Cardiac muscle cell (in vitro differentiated cells and primary cell): ENCODE measurements around the gene GRAMD2B. TPM values are rescaled to one million over a fixed set of nuclear protein-coding genes. Genes with fewer than 3 reads are reported as not detected.

Experiments
- DNase-seq, 2 donors: peaks; one replicate each; pipeline versions ENCODE4 v3.0.0 to v3.0.0-alpha.2; 2010 to 2017; ENCODE audit warnings: low read depth in 1 of 2, low spot score in 1 of 2
- H3K27ac ChIP-seq: fragments of 200-600 bp; sonication (generic); 2 replicates; pipeline ENCODE4 v1.5.1; 2016
- H3K27me3 ChIP-seq: fragments of 200-600 bp; sonication (generic); 2 replicates; pipeline ENCODE4 v1.6.0; 2016; ENCODE audit warnings: control low read depth
- H3K36me3 ChIP-seq: fragments of 200-600 bp; sonication (generic); 2 replicates; pipeline ENCODE4 v1.5.1; 2016; ENCODE audit warnings: control low read depth
- H3K4me1 ChIP-seq: fragments of 200-600 bp; sonication (generic); 2 replicates; pipeline ENCODE4 v1.8.1; 2017; ENCODE audit warnings: low read depth, mild to moderate bottlenecking, mixed run types
- H3K4me3 ChIP-seq: fragments of 200-600 bp; sonication (generic); 2 replicates; pipeline ENCODE4 v1.5.1; 2016; ENCODE audit warnings: mild to moderate bottlenecking
- H3K9me3 ChIP-seq: fragments of 200-600 bp; sonication (generic); 2 replicates; pipeline ENCODE4 v1.5.1; 2017; ENCODE audit warnings: low read depth, mild to moderate bottlenecking, control low read depth
- CTCF ChIP-seq: IDR thresholded peaks from 2 replicates; pipeline ENCODE4 v1.5.1; 2012; ENCODE audit warnings: low read depth, mild to moderate bottlenecking, low read length
- polyA plus RNA-seq: library from polyadenylated mRNA; unstranded; fragments of >200 nt; fragmentation: Nextera tagmentation; extraction: Ambion mirVana; gene quantifications from 2 replicates; pipeline ENCODE4 v1.2.1, GENCODE V29; 2016
- total RNA-seq: library from RNA; depleted of rRNA; stranded (reverse); fragments of >200 nt; gene quantifications from 2 replicates; pipeline ENCODE4 v1.2.3, GENCODE V29; 2016

Gene GRAMD2B
- total and polyA plus RNA-seq, 2 experiments from 2014 or later = 17.7 to 26.8 TPM

GRCh38 chr5:126513703-126514102 is 90.5 kb downstream of the GRAMD2B start:
- DNase-seq = no peak
- H3K4me3 ChIP-seq = no peak overlapping the region
- no peak for TF ChIP-seq CTCF

GRCh38 chr5:126514131-126514557 is 90.9 kb downstream of the GRAMD2B start:
- peak in 1 of 2 donors; percentile 75 for DNase-seq
- no peak overlapping the region for H3K27ac ChIP-seq
- H3K36me3 ChIP-seq = no peaks in the 10 kb centered on the region
- no peaks in the 10 kb centered on the region for H3K9me3 ChIP-seq
- H3K4me1 ChIP-seq = peaks cover 15% of the 10 kb centered on the region
- H3K4me3 ChIP-seq = no peak overlapping the region
- no peaks in the 10 kb centered on the region for H3K27me3 ChIP-seq
- no peak for TF ChIP-seq CTCF

More at GRCh38 chr5:126513703-126514102, 90.5 kb downstream of the GRAMD2B start:
- no peaks in the 10 kb centered on the region for H3K36me3 ChIP-seq
- no peaks in the 10 kb centered on the region for H3K27me3 ChIP-seq
- no peak overlapping the region for H3K27ac ChIP-seq
- H3K9me3 ChIP-seq = no peaks in the 10 kb centered on the region
- H3K4me1 ChIP-seq = peaks cover 15% of the 10 kb centered on the region

GRCh38 chr5:126514558-126515141 is 91.4 kb downstream of the GRAMD2B start:
- Histone ChIP-seq H3K4me3 (no peak overlapping the region), H3K36me3 (no peaks in the 10 kb centered on the region), H3K27me3 (no peaks in the 10 kb centered on the region), H3K27ac (no peak overlapping the region), H3K9me3 (no peaks in the 10 kb centered on the region), H3K4me1 (peaks cover 16% of the 10 kb centered on the region)
- TF ChIP-seq CTCF = no peak
- no peak for DNase-seq

GRCh38 chr5:126515337-126515736 is 92.1 kb downstream of the GRAMD2B start:
- peak overlapping the region; percentile 53 for H3K27ac ChIP-seq
- H3K4me3 ChIP-seq = no peak overlapping the region
- TF ChIP-seq CTCF = no peak
- H3K9me3 ChIP-seq = no peaks in the 10 kb centered on the region
- peaks cover 18% of the 10 kb centered on the region for H3K4me1 ChIP-seq
- DNase-seq = peak in 1 of 2 donors; percentile 21
- no peaks in the 10 kb centered on the region for H3K27me3 ChIP-seq
- no peaks in the 10 kb centered on the region for H3K36me3 ChIP-seq

GRCh38 chr5:126516133-126516532 is 92.9 kb downstream of the GRAMD2B start:
- peaks cover 18% of the 10 kb centered on the region for H3K4me1 ChIP-seq
- no peak overlapping the region for H3K4me3 ChIP-seq
- no peaks in the 10 kb centered on the region for H3K36me3 ChIP-seq
- no peak overlapping the region for H3K27ac ChIP-seq
- H3K27me3 ChIP-seq = no peaks in the 10 kb centered on the region
- no peak for TF ChIP-seq CTCF
- DNase-seq = peak; percentile 15 to 30
- no peaks in the 10 kb centered on the region for H3K9me3 ChIP-seq
